Left ventricle myocardium inferior (tissue), 1 donor: ENCODE results near the gene PLA2G4F. TPM values are rescaled to one million over a fixed set of nuclear protein-coding genes. Genes with fewer than 3 reads are reported as not detected.

ENCODE experiments used
- DNase-seq: peaks from one replicate; pipeline ENCODE4 v3.0.0-alpha.2; 2020
- H3K27ac ChIP-seq: fragments of 200-600 bp; replicated peaks from 2 replicates; pipeline ENCODE4 v1.8.0; 2021
- H3K27me3 ChIP-seq: fragments of 200-600 bp; 2 replicates; pipeline ENCODE4 v1.8.0; 2021; ENCODE audit warnings: low read depth
- H3K36me3 ChIP-seq: fragments of 200-600 bp; 2 replicates; pipeline ENCODE4 v1.8.0; 2021
- H3K4me1 ChIP-seq: fragments of 200-600 bp; 2 replicates; pipeline ENCODE4 v1.8.0; 2021
- H3K4me3 ChIP-seq: fragments of 200-600 bp; 2 replicates; pipeline ENCODE4 v1.8.0; 2021; ENCODE audit warnings: mild to moderate bottlenecking, moderate library complexity
- H3K9me3 ChIP-seq: fragments of 200-600 bp; replicated peaks from 2 replicates; pipeline ENCODE4 v1.8.0; 2021
- CTCF ChIP-seq: fragments of 200-600 bp; IDR thresholded peaks from 2 replicates; pipeline ENCODE4 v1.8.0; 2021; ENCODE audit warnings: antibody characterized with exemption, mild to moderate bottlenecking, borderline replicate concordance
- intact Hi-C: fragments of 100-400 bp; cut with micrococcal nuclease; formaldehyde crosslinking; loops from one replicate; pipeline ENCODE4 v1.11.0; 2022
- total RNA-seq: library from RNA; stranded (reverse); fragmentation: NEBNext Ultra II Directional; extraction: Animal tissue kit (Norgen Biotek cat#: 25700); gene quantifications from one replicate; pipeline ENCODE4 v1.2.1, GENCODE V29; 2021
- donor health status: DM: no; HTN: yes; CAD: no; lungs with severe emphysema.

The PLA2G4F gene
- total RNA-seq, 1 donor from 2014 or later = 2.1 TPM

DNA sequence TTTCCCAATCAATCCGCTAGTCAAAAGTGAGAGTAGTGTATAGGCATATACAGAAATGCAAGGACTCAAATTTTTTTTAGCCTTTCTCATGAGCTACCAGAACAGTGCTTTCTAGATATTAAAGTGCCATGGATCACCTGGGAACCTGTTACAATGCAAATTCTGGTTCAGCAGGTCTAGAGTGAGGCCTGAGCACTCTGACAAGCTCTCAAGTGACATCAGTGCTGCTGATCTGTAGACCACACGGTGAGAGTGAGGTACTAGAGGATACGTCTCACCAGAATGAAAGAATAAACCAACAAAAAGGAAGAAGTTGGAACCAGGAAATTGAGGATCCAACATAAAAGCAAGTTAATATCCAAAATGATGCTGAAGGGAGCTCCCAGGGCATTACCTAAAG lies 46.1 kb downstream of the PLA2G4F start:
- Histone ChIP-seq H3K4me3 (no peak overlapping the region), H3K4me1 (peaks cover 4% of the 10 kb centered on the region), H3K36me3 (no peaks in the 10 kb centered on the region), H3K9me3 (peaks cover 6% of the 10 kb centered on the region), H3K27me3 (peaks cover 9% of the 10 kb centered on the region), H3K27ac (no peak overlapping the region)
- no peak for DNase-seq
- intact Hi-C loops = no loop called here
- no peak for TF ChIP-seq CTCF

- DNase-seq = no peak
- Histone ChIP-seq H3K27ac (no peak overlapping the region), H3K4me3 (no peak overlapping the region), H3K9me3 (peaks cover 6% of the 10 kb centered on the region), H3K4me1 (peaks cover 4% of the 10 kb centered on the region), H3K27me3 (peaks cover 9% of the 10 kb centered on the region), H3K36me3 (no peaks in the 10 kb centered on the region)
- intact Hi-C loops = no loop called here
- no peak for TF ChIP-seq CTCF
Observed at GRCh38 chr15:42108806-42109205, 47.6 kb downstream of the PLA2G4F start.

DNA sequence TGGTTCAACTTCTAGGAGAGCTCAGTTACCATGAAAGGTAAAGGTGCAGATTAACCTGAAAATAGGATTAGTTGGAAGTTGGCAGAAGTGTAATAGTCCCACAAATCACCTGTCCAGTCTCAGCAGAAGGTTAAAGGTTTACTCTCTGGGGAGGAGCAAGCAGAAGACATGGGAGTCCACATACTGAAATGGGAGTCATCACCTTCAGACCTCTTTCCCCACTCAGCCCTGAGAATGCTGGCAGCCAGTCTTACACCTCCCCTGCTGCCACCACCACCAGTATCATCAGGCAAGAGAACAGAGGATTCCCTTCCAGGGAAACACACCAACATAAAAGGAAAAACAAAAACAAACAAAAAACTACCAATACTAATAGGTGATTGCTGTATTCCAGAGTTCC lies 48.2 kb downstream of the PLA2G4F start:
- intact Hi-C loops = no loop called here
- H3K4me3 ChIP-seq = no peak overlapping the region
- DNase-seq = no peak
- H3K9me3 ChIP-seq = peaks cover 3% of the 10 kb centered on the region
- H3K36me3 ChIP-seq = no peaks in the 10 kb centered on the region
- H3K27me3 ChIP-seq = peaks cover 9% of the 10 kb centered on the region
- no peak overlapping the region for H3K27ac ChIP-seq
- H3K4me1 ChIP-seq = peaks cover 4% of the 10 kb centered on the region
- TF ChIP-seq CTCF = no peak

DNA sequence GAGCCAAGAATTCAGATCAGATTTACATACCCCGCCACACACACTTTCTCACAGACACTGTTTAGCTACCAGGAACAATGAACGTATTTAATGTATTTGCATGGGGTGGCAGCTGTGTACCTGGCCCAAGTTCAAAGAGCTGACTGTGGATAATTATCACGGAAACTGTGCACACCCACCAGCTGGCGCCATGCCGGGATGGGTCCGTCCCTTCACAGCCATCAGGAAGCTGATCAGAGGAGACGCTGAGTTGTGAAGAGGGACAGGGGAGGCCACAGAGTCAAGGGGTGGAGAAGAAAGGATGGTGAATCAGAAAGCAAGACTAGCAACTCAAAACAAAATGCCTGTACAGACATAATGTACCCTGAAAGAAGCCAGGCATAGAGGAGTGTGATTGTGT lies 49.0 kb downstream of the PLA2G4F start:
- peaks cover 4% of the 10 kb centered on the region for H3K4me1 ChIP-seq
- H3K36me3 ChIP-seq = no peaks in the 10 kb centered on the region
- no peak overlapping the region for H3K4me3 ChIP-seq
- H3K27ac ChIP-seq = no peak overlapping the region
- intact Hi-C loops = no loop called here
- DNase-seq = no peak
- H3K9me3 ChIP-seq = no peaks in the 10 kb centered on the region
- no peak for TF ChIP-seq CTCF
- H3K27me3 ChIP-seq = peaks cover 9% of the 10 kb centered on the region

DNA sequence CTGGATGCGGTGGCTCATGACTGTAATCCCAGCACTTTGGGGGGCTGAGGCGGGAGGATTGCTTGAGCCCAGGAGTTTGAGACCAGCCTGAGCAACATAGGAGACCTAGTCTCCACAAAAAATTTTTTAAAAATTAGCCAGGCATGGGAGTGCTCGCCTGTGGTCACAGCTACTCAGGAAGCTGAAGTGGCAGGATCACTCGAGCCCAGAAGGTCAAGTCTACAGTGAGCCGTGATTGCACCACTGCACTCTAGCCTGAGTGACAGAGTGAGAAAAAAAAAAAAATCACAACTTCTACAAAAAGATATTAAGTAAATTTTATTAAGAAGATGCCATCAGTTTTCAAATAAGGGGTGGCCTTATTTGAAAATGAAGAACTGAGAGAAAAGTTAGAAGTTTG lies 50.1 kb downstream of the PLA2G4F start:
- Histone ChIP-seq H3K4me1 (peaks cover 4% of the 10 kb centered on the region), H3K9me3 (no peaks in the 10 kb centered on the region), H3K4me3 (no peak overlapping the region), H3K36me3 (no peaks in the 10 kb centered on the region), H3K27me3 (peaks cover 9% of the 10 kb centered on the region), H3K27ac (no peak overlapping the region)
- TF ChIP-seq CTCF = no peak
- DNase-seq = no peak
- intact Hi-C loops = no loop called here
